Activated CD4-positive, alpha-beta T cell treated with anti-CD3 and anti-CD28 coated beads, Interleukin-2, amount 50 U/mL, for 24 hours (primary cell): Measurements from ENCODE around the gene RPSA.
"Not testable (repeated sequence)": the region's sequence is repeated elsewhere in the genome, so short reads cannot be mapped to it uniquely, and the experiment has no call there.

Experiments used
- DNase-seq, 2 donors: peaks; one replicate each; pipeline ENCODE4 v3.0.0-alpha.2; 2020; ENCODE audit warnings: low read depth in 1 of 2, low spot score in 1 of 2

The RPSA gene

GRCh38 chr3:39453872-39454271, 47.4 kb downstream of the RPSA start:
- not testable (repeated sequence) for DNase-seq

- no peak for DNase-seq
Observed at GRCh38 chr3:39454591-39455217, 48.2 kb downstream of the RPSA start.

GRCh38 chr3:39456159-39456558, 49.6 kb downstream of the RPSA start:
- no peak for DNase-seq

GRCh38 chr3:39457361-39457760, 50.8 kb downstream of the RPSA start:
- DNase-seq, result no peak

- DNase-seq, result not testable (repeated sequence)
Observed at GRCh38 chr3:39458579-39458978, 52.1 kb downstream of the RPSA start.

- no peak for DNase-seq
Observed at GRCh38 chr3:39460677-39461076, 54.2 kb downstream of the RPSA start.
